ENCODE data around the gene FSIP2.

GRCh38 chr2:185811580-185811979 is 73.0 kb downstream of the FSIP2 start:
- TF ChIP-seq POLR2AphosphoS5 (IDR thresholded peaks at IDR 0.05) = no peak
- TF ChIP-seq CTCF (IDR thresholded peaks at IDR 0.05) = no peak
- no peak for TF ChIP-seq EP300 (IDR thresholded peaks at IDR 0.05)
- TF ChIP-seq POLR2A (IDR thresholded peaks at IDR 0.05) = no peak
